OCI-LY3 (cell line): Measurements from ENCODE around the gene HOTAIR.

Experiments used
- CTCF ChIP-seq: fragments of 200-600, 300-600 bp; sonication (generic); IDR thresholded peaks from 2 replicates; pipeline ENCODE4 v1.5.1; 2014; ENCODE audit warnings: antibody characterized with exemption, low read length, low read depth
- EZH2phosphoT487 ChIP-seq: fragments of 200-600 bp; shearing (Covaris generic); IDR thresholded peaks from 2 replicates; pipeline ENCODE4 v1.6.1; 2018; ENCODE audit warnings: antibody characterized with exemption, mixed run types, low read depth

GRCh38 chr12:53935383-53936341 lies 39.1 kb downstream of the HOTAIR start:
- TF ChIP-seq EZH2phosphoT487 (no peak), CTCF (no peak)
